Activated CD8-positive, alpha-beta memory T cell treated with anti-CD3 and anti-CD28 coated beads, Interleukin-2, amount 50 U/mL, for 48 hours (primary cell): Measurements from ENCODE around the gene LDAH.

Experiments used
- DNase-seq: peaks from one replicate; pipeline ENCODE4 v3.0.0-alpha.2; 2020

LDAH gene

DNA sequence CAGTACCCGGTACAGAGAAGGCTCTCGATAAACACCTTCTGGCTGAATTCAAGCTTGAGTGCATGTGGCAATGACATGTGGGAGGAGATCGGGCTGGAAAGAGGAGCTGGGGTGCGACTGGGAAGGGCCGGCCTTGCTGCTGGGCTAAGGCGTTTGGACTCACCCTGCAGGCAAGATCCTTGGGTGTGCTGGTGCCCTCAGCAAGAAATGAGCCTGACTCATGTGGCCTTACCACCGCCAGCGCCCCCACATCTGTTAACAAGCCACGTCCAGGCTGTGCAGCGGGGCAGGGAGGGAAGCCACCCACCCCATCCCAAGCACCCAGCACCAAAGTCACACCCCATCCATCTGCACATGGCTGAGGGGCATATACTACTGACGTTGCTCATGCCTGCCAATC is 173.3 kb downstream of the LDAH start:
- DNase-seq: no peak

DNA sequence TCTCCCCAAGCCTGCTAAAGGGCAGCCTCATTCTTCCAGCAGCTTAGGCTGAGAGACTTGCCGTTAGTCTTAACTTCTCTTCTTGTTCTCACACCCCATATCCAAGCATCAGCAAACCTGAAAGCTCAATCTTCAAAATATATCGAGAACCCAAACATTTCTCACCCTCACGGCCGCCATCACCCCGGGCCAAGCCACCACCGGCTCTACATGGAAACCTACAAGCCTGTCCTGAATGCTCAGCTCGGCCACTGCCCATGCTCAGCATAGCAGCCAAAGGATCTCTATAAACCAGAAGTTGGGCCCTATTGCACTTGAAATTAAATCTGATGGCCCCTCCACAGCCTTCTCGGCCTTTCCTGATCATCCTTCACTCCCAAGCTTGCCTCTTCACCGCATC is 174.1 kb downstream of the LDAH start:
- DNase-seq: no peak

DNA sequence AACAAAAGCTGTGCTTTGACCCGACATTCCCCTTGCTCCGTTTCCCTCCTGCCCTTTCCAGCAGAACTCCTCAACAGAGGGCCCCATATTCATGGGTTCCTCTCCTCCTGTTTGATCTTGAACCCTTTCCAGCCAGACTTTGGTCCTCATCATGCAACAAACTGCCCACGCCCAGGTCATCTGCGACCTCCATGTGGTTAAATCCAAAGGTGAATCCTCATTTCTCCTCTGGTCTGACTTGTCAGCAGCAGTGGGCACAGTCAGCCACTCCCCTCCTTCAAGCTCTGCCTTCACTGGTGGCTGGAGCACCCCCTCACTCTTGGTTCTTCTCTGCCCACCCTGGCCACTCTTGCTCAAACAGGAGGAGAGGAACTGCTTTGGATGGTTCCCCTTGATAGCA is 174.7 kb downstream of the LDAH start:
- DNase-seq: no peak

DNA sequence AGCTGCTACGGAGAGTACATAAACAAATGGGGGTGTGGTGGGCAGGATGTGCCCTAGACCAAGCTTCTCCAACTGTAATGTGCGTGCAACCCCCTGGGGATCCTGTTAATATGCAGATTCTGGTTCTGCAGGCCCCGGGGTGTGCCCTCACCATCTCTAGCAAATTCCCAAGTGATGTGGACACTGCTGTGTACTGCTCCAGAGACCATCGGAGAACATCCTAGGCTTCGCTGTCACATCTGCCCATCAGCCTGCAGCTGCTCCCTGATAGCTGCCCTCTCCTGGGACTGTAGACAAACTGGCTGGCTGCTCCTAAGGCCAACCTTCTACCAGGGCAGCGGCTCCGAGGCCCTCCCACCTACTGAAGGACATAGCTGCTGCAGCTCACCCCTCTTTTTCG is 175.2 kb downstream of the LDAH start:
- no peak for DNase-seq

DNA sequence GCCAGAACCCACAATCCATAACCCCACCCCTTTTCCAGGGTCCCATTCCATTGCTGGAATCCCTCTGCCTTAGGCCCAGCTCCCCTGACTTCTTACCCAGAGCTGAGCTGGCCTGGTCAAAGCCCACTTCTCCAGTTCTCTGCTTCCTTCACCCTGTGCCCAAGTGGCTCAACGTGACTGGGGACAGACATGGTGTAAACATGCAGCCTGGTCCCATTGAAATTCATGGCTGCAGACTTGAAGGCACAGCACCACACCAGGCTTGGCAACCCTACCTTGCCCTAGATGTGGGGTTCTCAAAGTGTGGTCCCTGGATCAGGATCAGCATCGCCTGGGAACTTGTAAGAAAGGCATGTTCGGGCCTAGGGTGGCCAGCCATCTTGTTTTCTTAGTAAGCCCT is 175.7 kb downstream of the LDAH start:
- DNase-seq: no peak

DNA sequence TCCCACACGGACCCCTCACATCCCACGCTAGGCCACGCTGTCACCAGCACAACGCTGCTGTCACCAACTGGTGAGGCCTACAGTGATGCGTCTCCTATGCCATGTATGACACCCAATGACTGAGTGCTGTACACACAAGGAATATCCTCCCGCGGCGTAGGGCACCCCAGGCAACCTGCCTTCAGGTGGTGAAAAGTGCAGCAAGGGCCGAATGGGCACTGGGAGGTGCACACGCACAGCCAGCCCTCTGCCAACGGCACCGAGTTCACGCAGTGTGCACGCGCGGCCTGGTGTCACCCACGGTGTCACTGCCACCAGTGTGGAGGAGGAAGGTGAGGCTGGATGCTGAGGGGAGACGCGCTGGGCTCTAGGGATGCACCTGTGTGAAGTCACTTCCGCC is 176.5 kb downstream of the LDAH start:
- DNase-seq: no peak

DNA sequence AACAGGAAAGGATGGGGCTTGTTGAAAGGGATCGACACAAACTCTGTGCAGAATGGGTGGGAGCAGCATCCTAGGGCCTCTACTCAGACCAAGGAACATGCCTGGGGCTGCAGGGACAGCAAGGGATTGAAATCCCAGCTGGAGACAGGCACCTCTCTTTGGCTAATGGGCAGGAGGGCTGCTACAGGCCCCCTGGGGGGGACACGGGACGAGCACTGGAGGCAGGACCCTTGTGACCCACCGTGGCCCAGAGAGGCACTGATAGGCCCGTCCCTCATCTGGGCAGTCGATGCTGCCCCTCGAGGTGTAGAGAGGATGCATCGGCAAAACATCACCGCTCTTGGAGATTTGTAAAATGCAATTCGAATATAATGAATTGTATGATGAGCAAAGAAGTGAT is 177.1 kb downstream of the LDAH start:
- DNase-seq: no peak

DNA sequence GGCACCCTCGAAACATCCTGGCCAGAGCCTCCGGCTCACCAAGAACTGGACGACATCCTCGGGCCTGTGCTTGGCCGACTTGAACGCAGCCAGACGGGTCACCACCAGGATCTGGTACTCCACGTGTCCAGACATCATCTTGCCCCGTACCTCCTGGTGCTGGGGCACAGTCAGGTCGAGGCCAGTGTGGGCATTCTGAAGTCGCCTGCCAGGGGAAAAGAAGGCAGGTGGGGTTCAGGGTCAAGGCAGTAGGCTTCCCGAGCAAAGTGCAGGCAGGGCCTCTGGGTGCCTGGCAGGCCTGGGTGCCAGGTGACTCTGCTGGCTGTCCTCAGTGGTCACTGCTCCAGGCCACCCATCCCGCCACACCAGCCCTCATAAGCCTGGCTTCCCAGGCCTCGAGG is 177.6 kb downstream of the LDAH start:
- no peak for DNase-seq

DNA sequence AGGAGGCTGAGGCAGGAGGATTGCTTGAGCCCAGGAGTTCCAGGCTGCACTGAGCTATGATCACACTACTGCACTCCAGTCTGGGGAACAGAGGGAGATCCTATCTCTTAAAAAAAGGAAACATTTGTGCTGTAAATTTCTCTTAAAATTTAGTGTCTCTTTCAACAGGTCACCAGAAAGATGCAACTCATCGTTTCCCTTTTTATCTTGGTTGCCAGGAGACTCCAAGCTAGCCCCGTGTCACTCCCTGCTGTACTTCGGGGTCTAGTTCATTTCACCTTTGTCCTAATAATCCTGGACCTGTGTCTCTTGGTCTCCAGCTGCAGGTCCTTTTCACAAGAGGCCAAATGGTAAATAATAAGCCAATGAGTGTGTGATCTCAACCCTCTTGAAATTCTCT is 179.1 kb downstream of the LDAH start:
- no peak for DNase-seq

DNA sequence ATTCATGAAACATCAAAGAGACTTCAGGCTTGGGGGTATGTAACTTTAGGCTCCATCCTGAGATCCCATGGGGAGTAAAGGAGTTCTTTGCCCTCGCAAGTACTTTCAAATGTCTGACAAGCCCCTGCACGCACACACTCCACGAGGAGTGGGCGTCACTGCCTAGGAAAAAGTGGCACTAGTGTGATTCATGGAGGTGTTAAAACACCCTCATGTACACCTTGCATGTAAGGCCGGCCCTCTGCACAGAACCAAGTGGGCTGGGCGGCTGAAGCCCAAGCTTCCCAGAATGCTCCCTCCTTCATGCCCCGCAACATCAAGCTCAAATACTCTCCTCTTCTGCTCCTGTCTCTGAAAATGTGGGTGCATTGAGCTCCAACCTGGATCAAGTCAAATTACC is 179.8 kb downstream of the LDAH start:
- DNase-seq: no peak

DNA sequence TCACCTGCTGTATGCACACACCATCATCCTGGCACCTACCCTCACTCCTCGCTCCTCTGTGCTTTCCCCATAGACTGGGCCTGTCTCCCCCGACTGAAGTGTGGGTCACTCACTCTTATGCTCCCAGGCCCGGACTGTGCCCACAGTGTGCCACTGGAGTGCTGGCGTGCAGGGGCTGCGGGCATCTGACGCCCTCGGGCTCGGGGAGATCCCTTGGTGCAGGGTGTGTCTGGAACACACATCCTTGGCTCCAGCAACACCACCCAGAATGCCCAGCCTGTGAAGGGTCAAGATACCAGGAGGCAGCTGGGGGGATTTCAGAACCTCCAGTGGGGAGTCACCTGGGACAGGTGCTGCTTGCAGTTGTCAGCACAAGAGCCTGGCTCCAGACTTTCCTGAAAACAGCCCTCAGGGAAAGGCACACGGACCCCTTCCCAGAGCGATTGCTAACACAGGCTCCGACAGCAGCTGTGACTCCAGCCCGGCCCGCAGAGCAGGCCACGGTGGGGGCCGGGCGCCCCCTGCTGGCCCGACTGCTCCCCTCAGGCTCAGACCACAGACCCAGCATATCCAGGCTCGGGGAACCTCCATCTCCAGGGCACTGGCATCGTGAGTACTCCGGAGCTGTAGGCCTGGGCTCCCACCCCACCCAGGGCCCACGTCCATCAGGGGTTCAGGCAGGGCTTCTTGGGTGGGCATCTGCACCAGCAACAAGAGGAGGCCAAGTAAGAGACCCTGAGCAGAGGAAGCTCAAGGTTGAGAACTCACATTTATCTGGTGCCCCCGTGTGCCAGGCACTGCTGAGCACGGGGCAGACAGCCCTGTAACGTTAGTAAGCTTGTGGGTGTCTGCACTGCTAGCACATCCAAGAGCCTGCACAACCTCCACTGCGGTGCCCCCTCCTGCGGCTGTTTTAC is 180.6 kb downstream of the LDAH start:
- DNase-seq: peak; percentile 93

DNA sequence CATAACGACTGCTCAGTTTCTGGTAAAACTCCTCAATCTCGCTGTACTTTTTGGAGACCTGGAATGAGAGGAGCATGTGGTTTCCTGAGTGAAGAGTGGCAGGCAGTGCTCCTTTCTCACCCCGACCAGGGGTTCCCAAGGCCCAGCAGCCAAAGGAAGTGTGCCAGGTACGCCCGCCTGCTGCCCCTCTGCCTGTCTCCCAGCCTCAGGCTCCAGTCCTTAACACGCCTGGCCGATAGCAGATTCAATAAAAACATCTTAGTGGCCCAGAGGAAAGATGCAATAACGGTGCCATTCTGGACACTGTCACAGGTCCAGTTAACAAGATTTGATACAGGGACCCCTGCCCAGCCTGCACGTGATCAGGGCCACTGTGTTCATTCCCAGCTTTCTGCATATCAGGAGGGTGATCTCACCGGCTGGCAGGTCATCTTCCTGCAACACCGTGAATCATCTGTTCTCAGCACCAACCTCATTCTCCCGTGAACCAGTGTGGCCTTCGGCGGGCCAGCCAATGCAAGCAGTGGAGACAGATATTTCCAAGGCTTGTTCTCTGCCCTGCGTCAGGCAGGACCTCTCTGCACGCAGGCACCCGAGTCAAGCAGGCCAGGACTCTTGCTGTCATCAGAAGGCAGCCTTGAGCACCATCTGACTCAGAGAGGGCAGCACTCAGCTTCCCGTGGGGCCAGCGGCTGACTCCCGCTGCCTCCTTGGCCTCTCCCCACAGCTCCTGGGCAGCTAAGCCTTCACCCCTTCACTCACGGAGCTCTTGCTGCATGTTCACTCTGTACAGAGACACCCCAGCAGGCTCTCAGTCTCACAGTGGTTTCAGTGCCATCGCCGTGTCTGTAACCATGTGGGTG is 181.5 kb downstream of the LDAH start:
- DNase-seq: no peak

DNA sequence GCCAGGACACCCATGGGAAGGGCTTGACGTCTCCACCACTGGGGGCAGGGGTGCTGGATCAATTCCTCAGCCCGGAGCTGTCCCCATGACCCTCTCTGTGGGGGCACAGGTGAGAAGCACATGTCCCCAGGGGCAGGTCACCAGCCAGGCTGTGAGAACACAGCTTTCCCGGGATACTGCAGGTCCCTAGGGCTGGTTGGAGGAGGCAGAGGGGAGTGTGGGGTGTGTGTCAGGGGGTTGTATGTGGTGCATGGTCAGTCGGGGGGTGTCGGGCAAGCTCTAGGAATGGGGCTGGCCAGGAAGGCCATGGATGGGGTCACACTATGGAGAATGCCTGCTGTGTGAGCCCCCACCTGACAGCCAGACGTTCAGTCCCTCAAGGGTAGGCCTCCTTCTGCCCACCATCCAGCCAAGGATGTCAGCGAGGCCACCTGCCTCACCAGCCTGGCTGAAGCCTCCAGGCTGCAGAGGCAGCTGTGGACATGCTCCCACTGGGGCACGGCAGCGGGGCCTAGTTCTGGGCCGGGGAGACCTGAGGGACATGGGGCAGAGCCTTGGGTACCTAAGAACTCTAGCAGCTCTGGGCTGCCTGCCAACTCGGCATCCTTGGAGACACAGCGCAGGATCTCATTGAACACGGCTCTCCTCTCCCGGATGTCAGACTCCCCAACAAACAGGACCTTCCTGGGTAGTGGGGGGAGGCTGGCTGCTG is 182.3 kb downstream of the LDAH start:
- no peak for DNase-seq

DNA sequence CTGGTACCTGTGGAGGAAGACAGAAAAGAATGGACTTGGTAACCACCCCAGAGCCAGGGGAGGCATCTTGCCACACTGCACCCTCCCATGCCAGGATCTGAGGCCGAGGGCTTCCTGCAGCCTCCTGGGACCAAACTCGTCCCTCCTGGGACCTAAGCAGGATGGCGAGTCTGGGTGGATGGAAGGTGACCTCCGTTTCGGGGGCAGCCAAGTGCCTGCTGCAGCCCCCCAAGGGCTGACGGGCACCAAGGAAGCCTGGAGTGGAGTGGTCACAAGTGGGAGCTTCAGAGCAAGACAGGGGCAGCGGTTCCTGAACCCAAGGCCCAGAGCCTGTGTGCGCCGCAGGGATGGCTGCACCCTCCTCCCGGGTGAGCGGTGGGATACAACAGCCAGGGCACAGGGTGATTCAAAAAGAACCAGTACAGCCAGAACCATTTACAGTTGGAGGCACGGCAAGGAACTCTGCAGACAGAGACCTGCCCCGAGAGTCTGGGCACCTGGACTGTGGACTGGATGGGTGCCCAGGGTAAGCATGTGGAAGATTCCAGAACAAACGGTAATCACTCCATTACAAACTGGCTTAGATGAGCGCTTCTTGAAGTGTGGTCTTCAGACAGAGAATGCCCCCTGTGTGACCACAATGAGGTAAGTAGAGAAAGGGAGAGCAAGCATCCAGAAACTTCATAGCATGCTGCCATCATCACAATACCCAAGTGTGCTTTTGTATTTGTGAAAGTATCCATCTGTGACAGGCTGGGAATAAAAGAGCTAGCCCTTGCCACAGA is 184.1 kb downstream of the LDAH start:
- DNase-seq: no peak

DNA sequence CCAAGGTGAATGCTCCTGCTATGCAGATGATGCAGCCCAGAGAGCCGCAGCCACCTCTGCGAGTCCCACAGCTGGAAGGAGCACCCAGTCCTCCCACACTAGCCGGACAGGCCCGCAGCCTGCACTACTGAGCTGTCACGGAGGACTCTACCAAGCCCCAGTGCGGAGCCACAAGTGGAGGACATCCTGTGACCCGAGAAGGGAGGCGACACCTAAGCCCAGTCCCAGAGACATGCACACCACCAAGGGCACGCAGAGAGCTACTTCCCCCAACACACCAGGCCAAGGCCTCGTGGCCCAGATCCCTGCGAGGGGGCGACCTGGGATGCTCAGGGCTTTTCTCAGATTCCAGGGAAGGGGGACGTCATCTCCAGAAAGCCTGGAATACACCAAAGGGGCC is 184.9 kb downstream of the LDAH start:
- DNase-seq: no peak

DNA sequence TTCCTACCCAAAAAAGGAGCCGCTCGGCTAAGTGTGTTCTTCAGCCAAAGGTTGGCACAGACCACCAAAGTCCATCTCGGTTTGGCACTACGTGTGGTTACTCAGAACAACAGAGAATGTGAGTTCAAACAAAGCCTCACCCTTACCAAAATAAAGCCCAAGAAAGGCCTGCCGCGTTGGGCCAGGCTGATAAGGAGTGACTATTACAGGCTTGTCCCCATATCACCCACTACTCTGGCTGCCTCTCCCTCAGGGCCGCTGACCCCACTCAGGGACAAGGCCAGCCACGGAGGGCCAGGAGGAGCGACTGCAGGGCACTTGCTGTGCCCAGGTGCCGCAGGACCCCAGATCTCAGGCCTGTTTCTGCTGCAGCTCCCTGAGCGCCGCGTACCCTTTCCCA is 185.8 kb downstream of the LDAH start:
- DNase-seq: no peak

DNA sequence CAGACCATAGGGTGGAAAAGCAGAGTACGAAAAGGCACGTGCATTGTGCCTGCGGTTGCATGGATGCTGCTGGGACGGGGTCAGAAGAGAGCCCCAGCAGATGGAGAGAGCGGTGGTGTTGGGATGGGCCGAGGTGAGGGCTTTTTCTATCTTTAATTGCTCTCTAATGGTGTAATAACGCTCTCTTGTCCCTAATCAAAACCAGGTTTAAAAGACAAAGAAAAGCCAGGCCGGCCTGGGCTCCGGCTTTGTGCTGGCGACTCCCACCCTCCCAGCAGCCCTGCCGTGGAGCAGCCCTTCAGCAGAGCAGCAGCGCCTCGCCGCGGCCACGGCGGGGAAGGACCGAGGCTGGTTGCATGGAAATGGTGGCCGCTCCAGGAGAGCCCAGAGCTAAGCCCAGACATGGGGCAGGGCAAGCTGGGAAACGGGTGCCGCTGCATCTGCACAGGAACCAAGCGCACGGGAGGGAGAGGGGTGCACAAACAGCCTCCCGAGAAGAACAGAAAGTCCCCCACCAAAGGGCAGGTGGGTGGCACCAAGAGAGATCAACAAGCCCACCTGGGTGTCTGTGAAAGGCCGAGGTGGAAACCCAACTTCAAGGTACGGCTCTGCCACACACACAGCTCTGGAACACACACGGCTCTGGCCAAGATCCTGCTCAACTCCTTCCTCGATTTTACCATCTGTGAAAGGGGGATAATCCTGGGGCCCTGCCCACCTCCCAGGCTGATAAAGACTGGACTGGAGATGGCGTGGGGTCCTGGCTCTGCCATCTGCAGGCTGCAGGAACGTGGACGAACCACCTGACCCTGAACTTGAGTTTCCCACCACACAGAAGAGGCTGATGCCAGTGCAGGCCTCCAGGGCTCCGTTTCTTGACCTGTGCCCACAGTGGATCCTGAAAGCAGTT is 187.0 kb downstream of the LDAH start:
- DNase-seq: peak; percentile 83

DNA sequence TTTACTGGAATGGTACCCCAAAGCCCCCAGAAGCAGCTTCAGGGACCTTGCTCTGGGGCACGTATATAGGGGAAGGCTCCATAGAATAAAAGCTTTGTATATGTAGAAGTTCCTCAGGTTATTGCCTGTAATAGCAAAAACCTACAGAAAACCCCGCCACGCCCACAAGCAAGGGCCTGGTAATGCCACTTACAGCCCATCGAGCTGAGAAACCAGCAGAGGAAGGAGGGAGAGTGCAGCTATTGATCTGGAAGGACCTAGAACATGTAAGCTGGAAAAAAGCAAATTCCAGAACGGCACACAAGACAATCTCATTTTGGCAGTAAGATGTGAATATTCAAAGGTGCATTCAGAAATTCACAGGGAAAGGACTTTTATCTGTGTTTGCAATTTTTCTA is 187.8 kb downstream of the LDAH start:
- no peak for DNase-seq

DNA sequence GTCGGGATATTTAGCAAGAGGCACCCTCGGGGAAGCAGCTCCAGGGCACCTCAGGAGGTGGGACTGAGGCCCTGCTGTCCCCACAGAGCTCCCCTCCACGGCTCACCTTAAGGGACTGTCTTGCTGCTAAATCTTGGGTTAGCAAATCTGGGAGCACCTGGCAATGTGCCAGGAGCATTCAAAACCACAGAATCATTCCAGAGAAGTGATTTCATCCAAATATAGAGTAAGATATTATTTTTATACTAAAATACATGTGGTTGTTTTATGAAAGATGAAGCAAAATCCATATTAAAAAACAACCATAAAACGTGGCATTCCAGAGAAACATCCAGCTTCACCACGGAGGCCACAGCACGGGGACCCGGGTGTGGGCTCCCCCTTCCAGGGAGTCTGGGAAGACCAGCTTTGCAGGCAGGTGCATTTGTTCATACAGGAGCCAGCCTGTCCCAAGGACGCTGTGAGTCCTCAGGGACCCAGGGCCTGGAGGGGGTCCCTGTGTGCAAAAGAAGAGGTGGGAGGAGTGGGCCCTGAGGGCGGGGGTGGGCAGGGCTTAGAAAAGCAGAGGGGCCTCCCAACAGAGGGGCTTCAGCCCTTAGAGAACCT is 188.3 kb downstream of the LDAH start:
- no peak for DNase-seq
